PFSK-1 (cell line): ENCODE data around the gene CDK5R1.

Experiments used
- SIN3A ChIP-seq: IDR thresholded peaks from 2 replicates; pipeline ENCODE4 v1.6.1; 2012; ENCODE audit warnings: mild to moderate bottlenecking, low read length, moderate library complexity, borderline replicate concordance; ENCODE audit not compliant: insufficient read depth
- TF ChIP-seq, protein P1 (sequence below), 2 experiments: IDR thresholded peaks; 2 replicates each; pipeline versions ENCODE4 v1.6.1 to v1.8.0; 2011 to 2012; ENCODE audit warnings: low read depth in 2 of 2, low read length in 2 of 2, control low read depth in 1 of 2, inconsistent platforms in 1 of 2, mild to moderate bottlenecking in 1 of 2, moderate library complexity in 1 of 2; ENCODE audit not compliant: insufficient read depth in 1 of 2

DNA sequence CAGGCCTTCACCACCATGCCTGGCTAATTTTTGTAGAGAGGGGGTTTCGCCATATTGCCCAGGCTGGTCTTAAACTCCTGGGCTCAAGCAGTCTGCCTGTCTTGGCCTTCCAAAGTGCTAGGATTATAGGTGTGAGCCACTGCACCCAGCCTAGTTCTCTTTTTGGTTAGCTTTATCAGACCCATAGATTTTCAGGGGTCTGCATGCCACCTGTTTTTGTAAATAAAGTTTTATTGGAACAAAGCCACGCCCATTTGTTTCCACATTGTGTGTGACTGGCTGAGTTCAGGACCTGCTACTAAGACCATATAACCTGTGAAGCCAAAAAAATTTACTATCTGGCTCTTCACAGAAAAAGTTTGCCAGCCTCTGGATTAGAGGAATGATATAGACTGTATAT lies 34.9 kb upstream of the CDK5R1 start:
- TF ChIP-seq, protein P1, sequence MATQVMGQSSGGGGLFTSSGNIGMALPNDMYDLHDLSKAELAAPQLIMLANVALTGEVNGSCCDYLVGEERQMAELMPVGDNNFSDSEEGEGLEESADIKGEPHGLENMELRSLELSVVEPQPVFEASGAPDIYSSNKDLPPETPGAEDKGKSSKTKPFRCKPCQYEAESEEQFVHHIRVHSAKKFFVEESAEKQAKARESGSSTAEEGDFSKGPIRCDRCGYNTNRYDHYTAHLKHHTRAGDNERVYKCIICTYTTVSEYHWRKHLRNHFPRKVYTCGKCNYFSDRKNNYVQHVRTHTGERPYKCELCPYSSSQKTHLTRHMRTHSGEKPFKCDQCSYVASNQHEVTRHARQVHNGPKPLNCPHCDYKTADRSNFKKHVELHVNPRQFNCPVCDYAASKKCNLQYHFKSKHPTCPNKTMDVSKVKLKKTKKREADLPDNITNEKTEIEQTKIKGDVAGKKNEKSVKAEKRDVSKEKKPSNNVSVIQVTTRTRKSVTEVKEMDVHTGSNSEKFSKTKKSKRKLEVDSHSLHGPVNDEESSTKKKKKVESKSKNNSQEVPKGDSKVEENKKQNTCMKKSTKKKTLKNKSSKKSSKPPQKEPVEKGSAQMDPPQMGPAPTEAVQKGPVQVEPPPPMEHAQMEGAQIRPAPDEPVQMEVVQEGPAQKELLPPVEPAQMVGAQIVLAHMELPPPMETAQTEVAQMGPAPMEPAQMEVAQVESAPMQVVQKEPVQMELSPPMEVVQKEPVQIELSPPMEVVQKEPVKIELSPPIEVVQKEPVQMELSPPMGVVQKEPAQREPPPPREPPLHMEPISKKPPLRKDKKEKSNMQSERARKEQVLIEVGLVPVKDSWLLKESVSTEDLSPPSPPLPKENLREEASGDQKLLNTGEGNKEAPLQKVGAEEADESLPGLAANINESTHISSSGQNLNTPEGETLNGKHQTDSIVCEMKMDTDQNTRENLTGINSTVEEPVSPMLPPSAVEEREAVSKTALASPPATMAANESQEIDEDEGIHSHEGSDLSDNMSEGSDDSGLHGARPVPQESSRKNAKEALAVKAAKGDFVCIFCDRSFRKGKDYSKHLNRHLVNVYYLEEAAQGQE (IDR thresholded peaks at IDR 0.05; ENCODE audit: insufficient read depth in 1 of 2, low read depth in 2 of 2, low read length in 2 of 2) = no peak
- no peak for TF ChIP-seq SIN3A
